Astrocyte of the spinal cord (primary cell): Measurements from ENCODE around the gene SEPSECS.

Experiments
- DNase-seq: peaks from one replicate; pipeline ENCODE4 v3.0.0; 2011; ENCODE audit warnings: low read depth, low spot score
- H3K4me3 ChIP-seq: 2 replicates; pipeline ENCODE4 v1.5.1; 2011; ENCODE audit warnings: low read depth, mild to moderate bottlenecking, low read length, moderate library complexity
- CTCF ChIP-seq: IDR thresholded peaks from 2 replicates; pipeline ENCODE4 v1.5.1; 2012; ENCODE audit warnings: low read depth, mild to moderate bottlenecking, low read length, inconsistent platforms
- in situ Hi-C: cut with HindIII; loops from 2 replicates; pipeline ENCODE4 v1.10.0; 2017; ENCODE audit warnings: low sequenced_read_pairs

The SEPSECS gene

GRCh38 chr4:25144870-25145481, 15.3 kb downstream of the SEPSECS start:
- in situ Hi-C loops = no loop called here
- peak; percentile 65 for TF ChIP-seq CTCF
- H3K4me3 ChIP-seq = no peak overlapping the region
- peak; percentile 43 for DNase-seq

- no peak overlapping the region for H3K4me3 ChIP-seq
- no peak for TF ChIP-seq CTCF
- in situ Hi-C loops = no loop called here
- no peak for DNase-seq
These were observed 17.8 kb downstream of the SEPSECS start for GRCh38 chr4:25142468-25142867.

- no peak for TF ChIP-seq CTCF
- in situ Hi-C loops = no loop called here
- no peak for DNase-seq
- no peak overlapping the region for H3K4me3 ChIP-seq
These were observed 18.7 kb downstream of the SEPSECS start for GRCh38 chr4:25141592-25141991.

GRCh38 chr4:25133132-25133531, 27.1 kb downstream of the SEPSECS start:
- no peak for DNase-seq
- H3K4me3 ChIP-seq = no peak overlapping the region
- in situ Hi-C loops = no loop called here
- no peak for TF ChIP-seq CTCF

- no peak for TF ChIP-seq CTCF
These were observed 28.3 kb downstream of the SEPSECS start for GRCh38 chr4:25131926-25132325.

GRCh38 chr4:25131381-25131780, 28.9 kb downstream of the SEPSECS start:
- TF ChIP-seq CTCF = no peak
- no peak for DNase-seq
- in situ Hi-C loops = no loop called here
- H3K4me3 ChIP-seq = no peak overlapping the region

More at GRCh38 chr4:25131926-25132325, 28.3 kb downstream of the SEPSECS start:
- H3K4me3 ChIP-seq = no peak overlapping the region
- in situ Hi-C loops = no loop called here
- DNase-seq = no peak
